ENCODE results near the gene PABPN1L. TPM values are rescaled to one million over a fixed set of nuclear protein-coding genes. Genes with fewer than 3 reads are reported as not detected.

The PABPN1L gene
- total and polyA plus RNA-seq, 9 of the 15 experiments (the other 6 are each of a cell fraction or from before 2014, with no cell fraction given) = 0.11 to 0.32 TPM; not detected in 7

GRCh38 chr16:88870608-88871348 lies 4.3 kb upstream of the PABPN1L start (continued):
- TF ChIP-seq SMARCB1 (IDR thresholded peaks at IDR 0.05; ENCODE audit: insufficient read length, low read depth) (no peak), FIP1L1 (IDR thresholded peaks at IDR 0.05; ENCODE audit: low read depth, low read length, poor library complexity, severe bottlenecking) (peak; percentile 24), TBL1XR1 (IDR thresholded peaks at IDR 0.05; ENCODE audit: low read length in 2 of 2) (no peak), RFX7 (CRISPR knock-in tag; IDR thresholded peaks at IDR 0.05) (no peak), THRB (CRISPR knock-in tag; conservative IDR thresholded peaks at IDR 0.05) (no peak)
- TF ChIP-seq, protein P1, sequence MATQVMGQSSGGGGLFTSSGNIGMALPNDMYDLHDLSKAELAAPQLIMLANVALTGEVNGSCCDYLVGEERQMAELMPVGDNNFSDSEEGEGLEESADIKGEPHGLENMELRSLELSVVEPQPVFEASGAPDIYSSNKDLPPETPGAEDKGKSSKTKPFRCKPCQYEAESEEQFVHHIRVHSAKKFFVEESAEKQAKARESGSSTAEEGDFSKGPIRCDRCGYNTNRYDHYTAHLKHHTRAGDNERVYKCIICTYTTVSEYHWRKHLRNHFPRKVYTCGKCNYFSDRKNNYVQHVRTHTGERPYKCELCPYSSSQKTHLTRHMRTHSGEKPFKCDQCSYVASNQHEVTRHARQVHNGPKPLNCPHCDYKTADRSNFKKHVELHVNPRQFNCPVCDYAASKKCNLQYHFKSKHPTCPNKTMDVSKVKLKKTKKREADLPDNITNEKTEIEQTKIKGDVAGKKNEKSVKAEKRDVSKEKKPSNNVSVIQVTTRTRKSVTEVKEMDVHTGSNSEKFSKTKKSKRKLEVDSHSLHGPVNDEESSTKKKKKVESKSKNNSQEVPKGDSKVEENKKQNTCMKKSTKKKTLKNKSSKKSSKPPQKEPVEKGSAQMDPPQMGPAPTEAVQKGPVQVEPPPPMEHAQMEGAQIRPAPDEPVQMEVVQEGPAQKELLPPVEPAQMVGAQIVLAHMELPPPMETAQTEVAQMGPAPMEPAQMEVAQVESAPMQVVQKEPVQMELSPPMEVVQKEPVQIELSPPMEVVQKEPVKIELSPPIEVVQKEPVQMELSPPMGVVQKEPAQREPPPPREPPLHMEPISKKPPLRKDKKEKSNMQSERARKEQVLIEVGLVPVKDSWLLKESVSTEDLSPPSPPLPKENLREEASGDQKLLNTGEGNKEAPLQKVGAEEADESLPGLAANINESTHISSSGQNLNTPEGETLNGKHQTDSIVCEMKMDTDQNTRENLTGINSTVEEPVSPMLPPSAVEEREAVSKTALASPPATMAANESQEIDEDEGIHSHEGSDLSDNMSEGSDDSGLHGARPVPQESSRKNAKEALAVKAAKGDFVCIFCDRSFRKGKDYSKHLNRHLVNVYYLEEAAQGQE (IDR thresholded peaks at IDR 0.05; ENCODE audit: borderline replicate concordance) = no peak
- TF ChIP-seq, protein P1 (CRISPR knock-in tag; IDR thresholded peaks at IDR 0.05; ENCODE audit: low read depth) = no peak
- TF ChIP-seq, protein P2, sequence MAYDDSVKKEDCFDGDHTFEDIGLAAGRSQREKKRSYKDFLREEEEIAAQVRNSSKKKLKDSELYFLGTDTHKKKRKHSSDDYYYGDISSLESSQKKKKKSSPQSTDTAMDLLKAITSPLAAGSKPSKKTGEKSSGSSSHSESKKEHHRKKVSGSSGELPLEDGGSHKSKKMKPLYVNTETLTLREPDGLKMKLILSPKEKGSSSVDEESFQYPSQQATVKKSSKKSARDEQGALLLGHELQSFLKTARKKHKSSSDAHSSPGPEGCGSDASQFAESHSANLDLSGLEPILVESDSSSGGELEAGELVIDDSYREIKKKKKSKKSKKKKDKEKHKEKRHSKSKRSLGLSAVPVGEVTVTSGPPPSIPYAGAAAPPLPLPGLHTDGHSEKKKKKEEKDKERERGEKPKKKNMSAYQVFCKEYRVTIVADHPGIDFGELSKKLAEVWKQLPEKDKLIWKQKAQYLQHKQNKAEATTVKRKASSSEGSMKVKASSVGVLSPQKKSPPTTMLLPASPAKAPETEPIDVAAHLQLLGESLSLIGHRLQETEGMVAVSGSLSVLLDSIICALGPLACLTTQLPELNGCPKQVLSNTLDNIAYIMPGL (CRISPR knock-in tag; IDR thresholded peaks at IDR 0.05) = no peak

Data from K562 (cell line).